ENCODE results near the gene TNIK.

TNIK gene

DNA sequence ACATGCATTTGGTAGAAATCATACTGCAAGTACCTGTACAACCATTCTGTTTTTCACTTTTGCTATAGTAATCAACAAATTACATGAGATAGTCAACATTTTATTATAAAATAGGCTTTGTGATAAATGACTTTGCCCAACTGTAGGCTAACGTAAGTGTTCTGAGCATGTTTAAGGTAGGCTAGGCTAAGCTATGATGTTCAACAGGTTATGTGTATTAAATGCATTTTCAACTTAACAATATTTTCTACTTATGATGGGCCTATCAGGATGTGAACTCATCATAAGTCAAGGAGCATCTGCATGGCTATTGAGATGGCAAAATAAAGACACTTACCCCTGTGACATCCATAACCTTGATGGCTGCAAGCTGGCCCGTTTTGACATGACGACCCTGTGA is 232.4 kb downstream of the TNIK start:
- Histone ChIP-seq H3K27ac (ENCODE audit: poor library complexity, severe bottlenecking) (no peak overlapping the region), H3K36me3 (ENCODE audit: low read depth) (no peaks in the 10 kb centered on the region), H3K9me3 (ENCODE audit: severe bottlenecking) (no peaks in the 10 kb centered on the region), H3K27me3 (ENCODE audit: insufficient read depth, poor library complexity, severe bottlenecking) (no peaks in the 10 kb centered on the region), H3K4me1 (ENCODE audit: insufficient read depth, poor library complexity, severe bottlenecking) (peaks cover 6% of the 10 kb centered on the region), H3K4me3 (ENCODE audit: severe bottlenecking) (no peak overlapping the region)
- DNase-seq (ENCODE audit: low spot score) (no peak), ATAC-seq (ENCODE audit: low read depth) (no peak)
- TF ChIP-seq, protein P1, sequence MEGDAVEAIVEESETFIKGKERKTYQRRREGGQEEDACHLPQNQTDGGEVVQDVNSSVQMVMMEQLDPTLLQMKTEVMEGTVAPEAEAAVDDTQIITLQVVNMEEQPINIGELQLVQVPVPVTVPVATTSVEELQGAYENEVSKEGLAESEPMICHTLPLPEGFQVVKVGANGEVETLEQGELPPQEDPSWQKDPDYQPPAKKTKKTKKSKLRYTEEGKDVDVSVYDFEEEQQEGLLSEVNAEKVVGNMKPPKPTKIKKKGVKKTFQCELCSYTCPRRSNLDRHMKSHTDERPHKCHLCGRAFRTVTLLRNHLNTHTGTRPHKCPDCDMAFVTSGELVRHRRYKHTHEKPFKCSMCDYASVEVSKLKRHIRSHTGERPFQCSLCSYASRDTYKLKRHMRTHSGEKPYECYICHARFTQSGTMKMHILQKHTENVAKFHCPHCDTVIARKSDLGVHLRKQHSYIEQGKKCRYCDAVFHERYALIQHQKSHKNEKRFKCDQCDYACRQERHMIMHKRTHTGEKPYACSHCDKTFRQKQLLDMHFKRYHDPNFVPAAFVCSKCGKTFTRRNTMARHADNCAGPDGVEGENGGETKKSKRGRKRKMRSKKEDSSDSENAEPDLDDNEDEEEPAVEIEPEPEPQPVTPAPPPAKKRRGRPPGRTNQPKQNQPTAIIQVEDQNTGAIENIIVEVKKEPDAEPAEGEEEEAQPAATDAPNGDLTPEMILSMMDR (IDR thresholded peaks at IDR 0.05; ENCODE audit: poor library complexity, severe bottlenecking), result no peak

DNA sequence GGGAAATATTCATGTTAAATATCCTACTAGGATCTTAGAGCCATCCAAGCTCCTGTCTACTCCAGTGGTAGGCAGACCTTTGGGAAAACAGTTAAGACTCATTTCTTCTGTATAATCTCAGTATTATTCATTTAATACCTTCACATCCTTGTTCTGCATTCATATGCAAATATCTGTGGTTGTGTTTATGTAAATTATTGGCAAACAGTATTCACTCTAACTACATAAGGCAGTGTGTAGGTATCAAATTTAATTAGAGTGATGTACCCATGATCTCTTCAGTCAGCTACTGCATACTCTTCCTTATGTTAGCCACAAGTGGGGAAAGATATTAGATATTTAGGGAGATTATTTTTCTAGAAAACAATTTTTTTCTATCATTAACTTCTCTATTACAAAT is 232.8 kb downstream of the TNIK start:
- TF ChIP-seq, protein P1 (IDR thresholded peaks at IDR 0.05; ENCODE audit: poor library complexity, severe bottlenecking), result no peak
- Histone ChIP-seq H3K4me3 (ENCODE audit: severe bottlenecking) (no peak overlapping the region), H3K27ac (ENCODE audit: poor library complexity, severe bottlenecking) (no peak overlapping the region), H3K36me3 (ENCODE audit: low read depth) (no peaks in the 10 kb centered on the region), H3K27me3 (ENCODE audit: insufficient read depth, poor library complexity, severe bottlenecking) (no peaks in the 10 kb centered on the region), H3K4me1 (ENCODE audit: insufficient read depth, poor library complexity, severe bottlenecking) (peaks cover 6% of the 10 kb centered on the region), H3K9me3 (ENCODE audit: severe bottlenecking) (no peaks in the 10 kb centered on the region)
- no peak for DNase-seq (ENCODE audit: low spot score)
- ATAC-seq (ENCODE audit: low read depth), result no peak

DNA sequence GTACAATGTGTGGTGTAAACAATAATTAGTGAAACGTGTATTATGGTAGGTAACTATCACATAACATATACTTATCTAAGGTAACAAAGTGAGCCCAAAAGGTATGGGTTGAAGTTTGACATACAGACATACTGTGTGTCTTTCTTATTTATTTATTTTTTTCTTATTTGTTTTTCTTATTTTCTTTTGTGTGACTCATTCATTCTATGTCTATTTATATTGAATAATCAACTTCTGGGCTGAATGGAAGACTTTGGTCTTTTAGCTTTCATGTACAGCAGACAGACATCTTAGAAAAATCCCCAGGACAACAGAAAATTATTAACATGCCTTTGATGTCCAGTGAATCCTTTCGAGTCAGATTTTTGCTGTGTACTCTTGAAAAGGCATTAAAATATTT is 233.4 kb downstream of the TNIK start:
- H3K9me3 ChIP-seq (ENCODE audit: severe bottlenecking), result no peaks in the 10 kb centered on the region
- H3K4me1 ChIP-seq (ENCODE audit: insufficient read depth, poor library complexity, severe bottlenecking), result peaks cover 6% of the 10 kb centered on the region
- no peaks in the 10 kb centered on the region for H3K36me3 ChIP-seq (ENCODE audit: low read depth)
- no peak overlapping the region for H3K4me3 ChIP-seq (ENCODE audit: severe bottlenecking)
- ATAC-seq (ENCODE audit: low read depth), result no peak
- DNase-seq (ENCODE audit: low spot score), result no peak
- H3K27me3 ChIP-seq (ENCODE audit: insufficient read depth, poor library complexity, severe bottlenecking), result no peaks in the 10 kb centered on the region
- H3K27ac ChIP-seq (ENCODE audit: poor library complexity, severe bottlenecking), result no peak overlapping the region
- TF ChIP-seq, protein P1 (IDR thresholded peaks at IDR 0.05; ENCODE audit: poor library complexity, severe bottlenecking), result no peak

DNA sequence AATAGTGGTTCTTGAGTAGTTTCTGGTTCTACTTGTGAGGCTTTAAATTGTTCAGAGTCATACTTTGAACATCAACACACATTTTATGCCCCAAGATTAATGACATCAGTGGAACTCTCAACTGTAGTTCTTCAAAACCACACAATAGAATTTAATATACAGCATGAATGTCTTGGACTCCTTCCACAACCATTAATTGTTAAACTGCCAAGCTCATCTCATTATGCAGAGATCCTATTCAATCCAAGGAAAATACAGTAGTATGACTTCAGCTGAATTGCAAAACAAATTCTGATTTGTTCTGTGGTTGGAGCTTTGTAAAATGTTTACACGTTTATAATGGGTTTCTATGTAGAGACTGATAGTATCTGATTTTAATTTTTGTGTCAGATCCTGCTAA is 234.5 kb downstream of the TNIK start:
- H3K4me1 ChIP-seq (ENCODE audit: insufficient read depth, poor library complexity, severe bottlenecking), result peaks cover 2% of the 10 kb centered on the region
- no peak for DNase-seq (ENCODE audit: low spot score)
- no peak overlapping the region for H3K27ac ChIP-seq (ENCODE audit: poor library complexity, severe bottlenecking)
- H3K4me3 ChIP-seq (ENCODE audit: severe bottlenecking), result no peak overlapping the region
- H3K9me3 ChIP-seq (ENCODE audit: severe bottlenecking), result no peaks in the 10 kb centered on the region
- H3K27me3 ChIP-seq (ENCODE audit: insufficient read depth, poor library complexity, severe bottlenecking), result no peaks in the 10 kb centered on the region
- no peaks in the 10 kb centered on the region for H3K36me3 ChIP-seq (ENCODE audit: low read depth)
- TF ChIP-seq, protein P1 (IDR thresholded peaks at IDR 0.05; ENCODE audit: poor library complexity, severe bottlenecking), result no peak
- ATAC-seq (ENCODE audit: low read depth), result no peak

DNA sequence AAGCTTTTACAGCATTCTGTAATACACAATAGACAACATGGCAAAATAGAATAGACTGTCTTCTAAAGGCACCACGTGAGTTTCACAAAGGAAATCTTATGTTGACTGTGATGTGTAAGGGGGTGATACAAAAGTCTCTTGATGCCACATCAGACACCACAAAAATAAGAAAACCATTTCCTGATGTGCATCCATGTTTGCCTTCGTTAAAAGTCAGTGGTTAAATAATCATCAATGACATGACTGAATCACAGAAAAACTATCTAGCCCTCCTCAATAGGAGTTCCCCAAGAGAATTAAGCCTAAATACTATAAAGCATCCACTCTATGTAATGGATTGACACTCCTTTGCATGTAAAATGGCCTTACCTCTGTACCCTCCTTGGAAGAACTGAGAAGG is 235.0 kb downstream of the TNIK start:
- Histone ChIP-seq H3K36me3 (ENCODE audit: low read depth) (no peaks in the 10 kb centered on the region), H3K4me1 (ENCODE audit: insufficient read depth, poor library complexity, severe bottlenecking) (no peaks in the 10 kb centered on the region), H3K4me3 (ENCODE audit: severe bottlenecking) (no peak overlapping the region), H3K9me3 (ENCODE audit: severe bottlenecking) (no peaks in the 10 kb centered on the region), H3K27ac (ENCODE audit: poor library complexity, severe bottlenecking) (no peak overlapping the region), H3K27me3 (ENCODE audit: insufficient read depth, poor library complexity, severe bottlenecking) (no peaks in the 10 kb centered on the region)
- no peak for DNase-seq (ENCODE audit: low spot score)
- TF ChIP-seq, protein P1 (IDR thresholded peaks at IDR 0.05; ENCODE audit: poor library complexity, severe bottlenecking), result no peak
- ATAC-seq (ENCODE audit: low read depth), result no peak

Data from RWPE2 (cell line).